ENCODE results near the gene KCNH4. TPM values are rescaled to one million over a fixed set of nuclear protein-coding genes. Genes with fewer than 3 reads are reported as not detected.
"Not testable (repeated sequence)": the region's sequence is repeated elsewhere in the genome, so short reads cannot be mapped to it uniquely, and the experiment has no call there.

The KCNH4 gene
- total and polyA plus RNA-seq, 7 donors, result 0.01 to 0.17 (median 0.08) TPM; not detected in 2

- Histone ChIP-seq H3K27ac (peak overlapping the region; percentile 78), H3K4me1 (peaks cover 19% of the 10 kb centered on the region), H3K27me3 (ENCODE audit: insufficient read depth in 3 of 3, low read length in 2 of 3) (no peaks in the 10 kb centered on the region), H3K4me3 (no peak overlapping the region), H3K36me3 (ENCODE audit: insufficient read depth in 1 of 2, low read depth in 1 of 2) (peaks cover 2 to 83% of the 10 kb centered on the region in 2 donors), H3K9me3 (no peaks in the 10 kb centered on the region)
- WGBS, 3 donors, result 83 to 88% (median 87%) methylated on average over 6 of the region's 6 CpGs
- intact Hi-C loops (cut with DNase I), result loop anchor here in 1 of 2 donors (10.0 kb wide), 1 partner anchor 195 kb away; no protein-coding TSS in a partner anchor
- DNase-seq (no peak), ATAC-seq (no peak)
- TF ChIP-seq CTCF (IDR thresholded peaks at IDR 0.05), result no peak
Observed at GRCh38 chr17:42210046-42210445, 29.1 kb upstream of the KCNH4 start.

GRCh38 chr17:42206153-42206612, 25.2 kb upstream of the KCNH4 start:
- H3K27ac ChIP-seq; H3K4me1 ChIP-seq; intact Hi-C loops (cut with DNase I); H3K4me3 ChIP-seq; H3K9me3 ChIP-seq; H3K27me3 ChIP-seq (ENCODE audit: insufficient read depth in 3 of 3, low read length in 2 of 3); ATAC-seq; DNase-seq: not testable (repeated sequence)
- peaks cover 0 to 99% of the 10 kb centered on the region in 2 donors for H3K36me3 ChIP-seq (ENCODE audit: insufficient read depth in 1 of 2, low read depth in 1 of 2)
- 82 to 85% (median 84%) methylated on average over 8 of the region's 8 CpGs for WGBS, 3 donors

- no peak for TF ChIP-seq CTCF (IDR thresholded peaks at IDR 0.05)
- Histone ChIP-seq H3K4me3 (no peak overlapping the region), H3K27me3 (ENCODE audit: insufficient read depth in 3 of 3, low read length in 2 of 3) (no peaks in the 10 kb centered on the region), H3K27ac (no peak overlapping the region), H3K4me1 (no peaks in the 10 kb centered on the region), H3K9me3 (no peaks in the 10 kb centered on the region), H3K36me3 (ENCODE audit: insufficient read depth in 1 of 2, low read depth in 1 of 2) (peaks cover 0 to 90% of the 10 kb centered on the region in 2 donors)
- 93 to 95% (median 95%) methylated on average over 2 of the region's 2 CpGs for WGBS, 3 donors
- ATAC-seq (peak in 2 of 4 donors; percentile 31 to 33), DNase-seq (no peak)
- intact Hi-C loops (cut with DNase I), result no loop called here
Observed at GRCh38 chr17:42203354-42203753, 22.4 kb upstream of the KCNH4 start.

- DNase-seq (no peak), ATAC-seq (no peak)
- peaks cover 0 to 85% of the 10 kb centered on the region in 2 donors for H3K36me3 ChIP-seq (ENCODE audit: insufficient read depth in 1 of 2, low read depth in 1 of 2)
- no peak for TF ChIP-seq CTCF (IDR thresholded peaks at IDR 0.05)
- H3K4me3 ChIP-seq, result no peak overlapping the region
- H3K27me3 ChIP-seq (ENCODE audit: insufficient read depth in 3 of 3, low read length in 2 of 3), result no peaks in the 10 kb centered on the region
- intact Hi-C loops (cut with DNase I), result no loop called here
- no peaks in the 10 kb centered on the region for H3K4me1 ChIP-seq
- no peaks in the 10 kb centered on the region for H3K9me3 ChIP-seq
- 94 to 98% (median 95%) methylated on average over 5 of the region's 5 CpGs for WGBS, 3 donors
- no peak overlapping the region for H3K27ac ChIP-seq
Observed at GRCh38 chr17:42202696-42203095, 21.8 kb upstream of the KCNH4 start.

GRCh38 chr17:42202159-42202558, 21.2 kb upstream of the KCNH4 start:
- TF ChIP-seq CTCF (IDR thresholded peaks at IDR 0.05), result no peak
- peaks cover 0 to 79% of the 10 kb centered on the region in 2 donors for H3K36me3 ChIP-seq (ENCODE audit: insufficient read depth in 1 of 2, low read depth in 1 of 2)
- H3K9me3 ChIP-seq, result no peaks in the 10 kb centered on the region
- 92 to 96% (median 92%) methylated on average over 6 of the region's 6 CpGs for WGBS, 3 donors
- H3K27ac ChIP-seq, result no peak overlapping the region
- intact Hi-C loops (cut with DNase I), result no loop called here
- H3K4me3 ChIP-seq, result no peak overlapping the region
- no peaks in the 10 kb centered on the region for H3K4me1 ChIP-seq
- DNase-seq (no peak), ATAC-seq (peak in 1 of 4 donors; percentile 8)
- no peaks in the 10 kb centered on the region for H3K27me3 ChIP-seq (ENCODE audit: insufficient read depth in 3 of 3, low read length in 2 of 3)
